Hepatocyte (in vitro differentiated cells): Measurements from ENCODE around the gene USP21. TPM values are rescaled to one million over a fixed set of nuclear protein-coding genes. Genes with fewer than 3 reads are reported as not detected.
"Not testable (repeated sequence)": the region's sequence is repeated elsewhere in the genome, so short reads cannot be mapped to it uniquely, and the experiment has no call there.

ENCODE experiments used
- DNase-seq: peaks from one replicate; pipeline ENCODE4 v3.0.0-alpha.2; 2016; ENCODE audit warnings: low spot score
- H2AFZ ChIP-seq: fragments of 200-600 bp; sonication (generic); 2 replicates; pipeline ENCODE4 v1.6.0; 2016; ENCODE audit warnings: antibody characterized with exemption, mild to moderate bottlenecking
- H3K27ac ChIP-seq: fragments of 200-600 bp; sonication (generic); 2 replicates; pipeline ENCODE4 v1.5.1; 2016; ENCODE audit warnings: mild to moderate bottlenecking
- H3K27me3 ChIP-seq: fragments of 200-600 bp; sonication (generic); 2 replicates; pipeline ENCODE4 v1.6.1; 2016
- H3K36me3 ChIP-seq: fragments of 200-600 bp; sonication (generic); replicated peaks from 2 replicates; pipeline ENCODE4 v1.5.1; 2016; ENCODE audit warnings: low read depth; ENCODE audit not compliant: insufficient read depth
- H3K4me1 ChIP-seq: fragments of 200-600 bp; sonication (generic); 2 replicates; pipeline ENCODE4 v1.5.1; 2016; ENCODE audit warnings: mild to moderate bottlenecking, moderate library complexity; ENCODE audit not compliant: insufficient read depth
- H3K4me2 ChIP-seq: fragments of 200-600 bp; sonication (generic); 2 replicates; pipeline ENCODE4 v1.6.0; 2016
- H3K4me3 ChIP-seq: fragments of 200-600 bp; sonication (generic); 2 replicates; pipeline ENCODE4 v1.5.1; 2016; ENCODE audit warnings: mild to moderate bottlenecking
- H3K79me2 ChIP-seq: fragments of 200-600 bp; sonication (generic); 2 replicates; pipeline ENCODE4 v1.6.0; 2017; ENCODE audit warnings: mild to moderate bottlenecking
- H3K9me2 ChIP-seq: fragments of 200-600 bp; sonication (generic); replicated peaks from 2 replicates; pipeline ENCODE4 v1.6.0; 2017; ENCODE audit warnings: mild to moderate bottlenecking; ENCODE audit not compliant: insufficient read depth
- H3K9me3 ChIP-seq: fragments of 200-600 bp; sonication (generic); 2 replicates; pipeline ENCODE4 v1.5.1; 2016; ENCODE audit warnings: low read depth, mild to moderate bottlenecking
- H4K20me1 ChIP-seq: fragments of 200-600 bp; sonication (generic); 2 replicates; pipeline ENCODE4 v1.6.0; 2016; ENCODE audit warnings: mild to moderate bottlenecking; ENCODE audit not compliant: insufficient read depth, poor library complexity, severe bottlenecking
- CTCF ChIP-seq: fragments of 200-600 bp; sonication (generic); IDR thresholded peaks from 2 replicates; pipeline ENCODE4 v1.5.1; 2016; ENCODE audit warnings: antibody characterized with exemption, mild to moderate bottlenecking; ENCODE audit not compliant: poor library complexity
- EZH2 ChIP-seq: fragments of 200-600 bp; sonication (generic); IDR thresholded peaks from 2 replicates; pipeline ENCODE4 v1.6.1; 2016; ENCODE audit warnings: antibody characterized with exemption, mild to moderate bottlenecking, borderline replicate concordance
- EZH2phosphoT487 ChIP-seq: fragments of 200-600 bp; sonication (generic); IDR thresholded peaks from one replicate; pipeline ENCODE4 v1.6.1; 2018; ENCODE audit warnings: antibody characterized with exemption, mild to moderate bottlenecking, low read depth, moderate library complexity; ENCODE audit not compliant: unreplicated experiment, severe bottlenecking
- WGBS: methylation state at CpG from one replicate; pipeline ENCODE4 v1.1.6; 2016; ENCODE audit warnings: low lambda C conversion rate; ENCODE audit errors: missing lambda C conversion rate; 5-methylcytosine and 5-hydroxymethylcytosine counted together
- polyA plus RNA-seq: library from polyadenylated mRNA; unstranded; fragments of >200 nt; fragmentation: Nextera tagmentation; extraction: Ambion mirVana; gene quantifications from 2 replicates; pipeline ENCODE4 v1.2.1, GENCODE V29; 2016
- total RNA-seq: library from RNA; depleted of rRNA; stranded (reverse); fragments of >200 nt; gene quantifications from 2 replicates; pipeline ENCODE4 v1.2.3, GENCODE V29; 2014

The USP21 gene
- total and polyA plus RNA-seq, 2 experiments from 2014 or later: 7.7 to 24.4 TPM

- TF ChIP-seq EZH2phosphoT487 (no peak), EZH2 (no peak), CTCF (no peak)
- H3K36me3 ChIP-seq: no peaks in the 10 kb centered on the region
- H3K79me2 ChIP-seq: peaks cover 87% of the 10 kb centered on the region
- H3K4me3 ChIP-seq: no peak overlapping the region
- H3K4me2 ChIP-seq: no peak overlapping the region
- H3K27ac ChIP-seq: no peak overlapping the region
- H4K20me1 ChIP-seq: peaks cover 8% of the 10 kb centered on the region
- WGBS: 93% methylated on average over 1 of the region's 1 CpG
- H3K9me3 ChIP-seq: no peaks in the 10 kb centered on the region
- no peak overlapping the region for H2AFZ ChIP-seq
- no peak for DNase-seq
- no peaks in the 10 kb centered on the region for H3K9me2 ChIP-seq
- no peaks in the 10 kb centered on the region for H3K27me3 ChIP-seq
- peaks cover 15% of the 10 kb centered on the region for H3K4me1 ChIP-seq
These were observed 45.4 kb upstream of the USP21 start for GRCh38 chr1:161113915-161114314.

GRCh38 chr1:161114556-161114955 is 44.7 kb upstream of the USP21 start:
- Histone ChIP-seq H3K4me3 (no peak overlapping the region), H3K27me3 (no peaks in the 10 kb centered on the region), H2AFZ (no peak overlapping the region), H4K20me1 (peaks cover 8% of the 10 kb centered on the region), H3K9me2 (no peaks in the 10 kb centered on the region), H3K4me1 (peaks cover 21% of the 10 kb centered on the region), H3K36me3 (no peaks in the 10 kb centered on the region), H3K9me3 (no peaks in the 10 kb centered on the region), H3K27ac (no peak overlapping the region), H3K4me2 (no peak overlapping the region), H3K79me2 (peaks cover 80% of the 10 kb centered on the region)
- DNase-seq: no peak
- 95% methylated on average over 2 of the region's 2 CpGs for WGBS
- no peak for TF ChIP-seq EZH2
- no peak for TF ChIP-seq CTCF
- no peak for TF ChIP-seq EZH2phosphoT487

GRCh38 chr1:161115132-161115711 is 44.1 kb upstream of the USP21 start:
- H3K36me3 ChIP-seq: no peaks in the 10 kb centered on the region
- peaks cover 25% of the 10 kb centered on the region for H3K4me1 ChIP-seq
- no peak overlapping the region for H3K4me3 ChIP-seq
- no peaks in the 10 kb centered on the region for H3K27me3 ChIP-seq
- no peak overlapping the region for H2AFZ ChIP-seq
- DNase-seq: no peak
- no peaks in the 10 kb centered on the region for H3K9me3 ChIP-seq
- H3K79me2 ChIP-seq: peaks cover 75% of the 10 kb centered on the region
- H4K20me1 ChIP-seq: peaks cover 8% of the 10 kb centered on the region
- H3K9me2 ChIP-seq: no peaks in the 10 kb centered on the region
- H3K4me2 ChIP-seq: no peak overlapping the region
- TF ChIP-seq EZH2 (no peak), CTCF (no peak), EZH2phosphoT487 (no peak)
- WGBS: 94% methylated on average over 12 of the region's 12 CpGs
- H3K27ac ChIP-seq: no peak overlapping the region

- WGBS: 93% methylated on average over 6 of the region's 6 CpGs
- H3K4me1 ChIP-seq: peaks cover 30% of the 10 kb centered on the region
- not testable (repeated sequence) for H3K4me3 ChIP-seq, DNase-seq, H3K9me2 ChIP-seq, H4K20me1 ChIP-seq, H3K9me3 ChIP-seq, H3K36me3 ChIP-seq, H3K27ac ChIP-seq, H2AFZ ChIP-seq, H3K27me3 ChIP-seq
- H3K4me2 ChIP-seq: peak overlapping the region; percentile 83
- H3K79me2 ChIP-seq: peaks cover 76% of the 10 kb centered on the region
These were observed 43.3 kb upstream of the USP21 start for GRCh38 chr1:161115961-161116360.
